ENCODE measurements around the gene APAF1.

Gene APAF1

DNA sequence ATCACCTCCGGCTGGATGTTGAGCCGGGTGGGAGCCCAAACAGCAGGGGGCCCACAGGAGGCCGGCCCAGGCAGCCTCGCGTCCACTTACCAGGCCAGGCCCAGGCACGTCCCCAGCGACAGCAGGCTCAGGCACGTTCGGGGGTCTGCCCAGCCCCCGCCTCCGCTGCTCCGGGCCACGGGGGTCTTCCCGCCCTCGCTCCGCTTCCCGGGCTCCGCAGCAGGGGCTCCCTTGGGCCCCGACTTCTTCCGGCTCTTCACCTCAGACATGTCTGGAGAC, 718 bp upstream of the APAF1 start (continued):
- no peak for TF ChIP-seq ZNF707 (tag by site-specific recombination; IDR thresholded peaks at IDR 0.05)
- TF ChIP-seq BCL11B (tag by site-specific recombination; IDR thresholded peaks at IDR 0.05; ENCODE audit: low read depth) = no peak; the same call in 1 of the 2 replicates
- TF ChIP-seq, protein P1, sequence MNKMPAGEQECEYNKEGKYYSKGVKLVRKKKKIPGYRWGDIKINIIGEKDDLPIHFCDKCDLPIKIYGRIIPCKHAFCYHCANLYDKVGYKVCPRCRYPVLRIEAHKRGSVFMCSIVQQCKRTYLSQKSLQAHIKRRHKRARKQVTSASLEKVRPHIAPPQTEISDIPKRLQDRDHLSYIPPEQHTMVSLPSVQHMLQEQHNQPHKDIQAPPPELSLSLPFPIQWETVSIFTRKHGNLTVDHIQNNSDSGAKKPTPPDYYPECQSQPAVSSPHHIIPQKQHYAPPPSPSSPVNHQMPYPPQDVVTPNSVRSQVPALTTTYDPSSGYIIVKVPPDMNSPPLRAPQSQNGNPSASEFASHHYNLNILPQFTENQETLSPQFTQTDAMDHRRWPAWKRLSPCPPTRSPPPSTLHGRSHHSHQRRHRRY (tag by site-specific recombination; IDR thresholded peaks at IDR 0.05) = no peak
- no peak for TF ChIP-seq ZNF223 (tag by site-specific recombination; IDR thresholded peaks at IDR 0.05)
- no peak for TF ChIP-seq ZNF341 (tag by site-specific recombination; IDR thresholded peaks at IDR 0.05; ENCODE audit: low read depth)
- TF ChIP-seq, protein P2, sequence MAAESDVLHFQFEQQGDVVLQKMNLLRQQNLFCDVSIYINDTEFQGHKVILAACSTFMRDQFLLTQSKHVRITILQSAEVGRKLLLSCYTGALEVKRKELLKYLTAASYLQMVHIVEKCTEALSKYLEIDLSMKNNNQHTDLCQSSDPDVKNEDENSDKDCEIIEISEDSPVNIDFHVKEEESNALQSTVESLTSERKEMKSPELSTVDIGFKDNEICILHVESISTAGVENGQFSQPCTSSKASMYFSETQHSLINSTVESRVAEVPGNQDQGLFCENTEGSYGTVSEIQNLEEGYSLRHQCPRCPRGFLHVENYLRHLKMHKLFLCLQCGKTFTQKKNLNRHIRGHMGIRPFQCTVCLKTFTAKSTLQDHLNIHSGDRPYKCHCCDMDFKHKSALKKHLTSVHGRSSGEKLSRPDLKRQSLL (tag by site-specific recombination; IDR thresholded peaks at IDR 0.05) = peak; percentile 47; the same call in 1 of the 2 replicates
- no peak for TF ChIP-seq ZNF677 (tag by site-specific recombination; IDR thresholded peaks at IDR 0.05)
- TF ChIP-seq ZNF416 (tag by site-specific recombination; IDR thresholded peaks at IDR 0.05) = peak; percentile 97
- TF ChIP-seq ZNF23 (tag by site-specific recombination; IDR thresholded peaks at IDR 0.05; ENCODE audit: borderline replicate concordance) = no peak
- TF ChIP-seq HOXD13 (CRISPR knock-in tag; IDR thresholded peaks at IDR 0.05; ENCODE audit: borderline replicate concordance) = no peak
- no peak for TF ChIP-seq HOXA7 (CRISPR knock-in tag; IDR thresholded peaks at IDR 0.05; ENCODE audit: borderline replicate concordance)
- no peak for TF ChIP-seq ZNF211 (tag by site-specific recombination; IDR thresholded peaks at IDR 0.05; ENCODE audit: low read depth)
- TF ChIP-seq, protein P3, sequence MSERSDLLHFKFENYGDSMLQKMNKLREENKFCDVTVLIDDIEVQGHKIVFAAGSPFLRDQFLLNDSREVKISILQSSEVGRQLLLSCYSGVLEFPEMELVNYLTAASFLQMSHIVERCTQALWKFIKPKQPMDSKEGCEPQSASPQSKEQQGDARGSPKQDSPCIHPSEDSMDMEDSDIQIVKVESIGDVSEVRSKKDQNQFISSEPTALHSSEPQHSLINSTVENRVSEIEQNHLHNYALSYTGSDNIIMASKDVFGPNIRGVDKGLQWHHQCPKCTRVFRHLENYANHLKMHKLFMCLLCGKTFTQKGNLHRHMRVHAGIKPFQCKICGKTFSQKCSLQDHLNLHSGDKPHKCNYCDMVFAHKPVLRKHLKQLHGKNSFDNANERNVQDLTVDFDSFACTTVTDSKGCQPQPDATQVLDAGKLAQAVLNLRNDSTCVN (tag by site-specific recombination; optimal IDR thresholded peaks at IDR 0.05) = no peak
- TF ChIP-seq ZNF510 (tag by site-specific recombination; IDR thresholded peaks at IDR 0.05; ENCODE audit: insufficient replicate concordance) = no peak
- TF ChIP-seq ZNF555 (tag by site-specific recombination; conservative IDR thresholded peaks at IDR 0.05) = no peak
- TF ChIP-seq ZNF302 (tag by site-specific recombination; IDR thresholded peaks at IDR 0.05; ENCODE audit: low read depth) = no peak
- no peak for TF ChIP-seq SP3 (tag by site-specific recombination; IDR thresholded peaks at IDR 0.05)
- peak; percentile 49; the same call in 1 of the 2 replicates for TF ChIP-seq ZSCAN30 (tag by site-specific recombination; IDR thresholded peaks at IDR 0.05)
- TF ChIP-seq, protein P4, sequence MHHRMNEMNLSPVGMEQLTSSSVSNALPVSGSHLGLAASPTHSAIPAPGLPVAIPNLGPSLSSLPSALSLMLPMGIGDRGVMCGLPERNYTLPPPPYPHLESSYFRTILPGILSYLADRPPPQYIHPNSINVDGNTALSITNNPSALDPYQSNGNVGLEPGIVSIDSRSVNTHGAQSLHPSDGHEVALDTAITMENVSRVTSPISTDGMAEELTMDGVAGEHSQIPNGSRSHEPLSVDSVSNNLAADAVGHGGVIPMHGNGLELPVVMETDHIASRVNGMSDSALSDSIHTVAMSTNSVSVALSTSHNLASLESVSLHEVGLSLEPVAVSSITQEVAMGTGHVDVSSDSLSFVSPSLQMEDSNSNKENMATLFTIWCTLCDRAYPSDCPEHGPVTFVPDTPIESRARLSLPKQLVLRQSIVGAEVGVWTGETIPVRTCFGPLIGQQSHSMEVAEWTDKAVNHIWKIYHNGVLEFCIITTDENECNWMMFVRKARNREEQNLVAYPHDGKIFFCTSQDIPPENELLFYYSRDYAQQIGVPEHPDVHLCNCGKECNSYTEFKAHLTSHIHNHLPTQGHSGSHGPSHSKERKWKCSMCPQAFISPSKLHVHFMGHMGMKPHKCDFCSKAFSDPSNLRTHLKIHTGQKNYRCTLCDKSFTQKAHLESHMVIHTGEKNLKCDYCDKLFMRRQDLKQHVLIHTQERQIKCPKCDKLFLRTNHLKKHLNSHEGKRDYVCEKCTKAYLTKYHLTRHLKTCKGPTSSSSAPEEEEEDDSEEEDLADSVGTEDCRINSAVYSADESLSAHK (tag by site-specific recombination; IDR thresholded peaks at IDR 0.05) = 0 out of 2 replicates have a peak, but pooled peaks have one; percentile 7
- no peak for TF ChIP-seq MYNN (tag by site-specific recombination; IDR thresholded peaks at IDR 0.05; ENCODE audit: borderline replicate concordance)
- TF ChIP-seq, protein P5, sequence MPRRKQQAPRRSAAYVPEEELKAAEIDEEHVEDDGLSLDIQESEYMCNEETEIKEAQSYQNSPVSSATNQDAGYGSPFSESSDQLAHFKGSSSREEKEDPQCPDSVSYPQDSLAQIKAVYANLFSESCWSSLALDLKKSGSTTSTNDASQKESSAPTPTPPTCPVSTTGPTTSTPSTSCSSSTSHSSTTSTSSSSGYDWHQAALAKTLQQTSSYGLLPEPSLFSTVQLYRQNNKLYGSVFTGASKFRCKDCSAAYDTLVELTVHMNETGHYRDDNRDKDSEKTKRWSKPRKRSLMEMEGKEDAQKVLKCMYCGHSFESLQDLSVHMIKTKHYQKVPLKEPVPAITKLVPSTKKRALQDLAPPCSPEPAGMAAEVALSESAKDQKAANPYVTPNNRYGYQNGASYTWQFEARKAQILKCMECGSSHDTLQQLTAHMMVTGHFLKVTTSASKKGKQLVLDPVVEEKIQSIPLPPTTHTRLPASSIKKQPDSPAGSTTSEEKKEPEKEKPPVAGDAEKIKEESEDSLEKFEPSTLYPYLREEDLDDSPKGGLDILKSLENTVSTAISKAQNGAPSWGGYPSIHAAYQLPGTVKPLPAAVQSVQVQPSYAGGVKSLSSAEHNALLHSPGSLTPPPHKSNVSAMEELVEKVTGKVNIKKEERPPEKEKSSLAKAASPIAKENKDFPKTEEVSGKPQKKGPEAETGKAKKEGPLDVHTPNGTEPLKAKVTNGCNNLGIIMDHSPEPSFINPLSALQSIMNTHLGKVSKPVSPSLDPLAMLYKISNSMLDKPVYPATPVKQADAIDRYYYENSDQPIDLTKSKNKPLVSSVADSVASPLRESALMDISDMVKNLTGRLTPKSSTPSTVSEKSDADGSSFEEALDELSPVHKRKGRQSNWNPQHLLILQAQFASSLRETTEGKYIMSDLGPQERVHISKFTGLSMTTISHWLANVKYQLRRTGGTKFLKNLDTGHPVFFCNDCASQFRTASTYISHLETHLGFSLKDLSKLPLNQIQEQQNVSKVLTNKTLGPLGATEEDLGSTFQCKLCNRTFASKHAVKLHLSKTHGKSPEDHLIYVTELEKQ (tag by site-specific recombination; IDR thresholded peaks at IDR 0.05; ENCODE audit: borderline replicate concordance) = no peak
- TF ChIP-seq ZNF138 (tag by site-specific recombination; IDR thresholded peaks at IDR 0.05; ENCODE audit: borderline replicate concordance) = no peak
- TF ChIP-seq ZNF266 (tag by site-specific recombination; IDR thresholded peaks at IDR 0.05; ENCODE audit: low read depth) = no peak
- TF ChIP-seq GLI2 (tag by site-specific recombination; IDR thresholded peaks at IDR 0.05; ENCODE audit: borderline replicate concordance, low read depth) = no peak
- TF ChIP-seq, protein P6, sequence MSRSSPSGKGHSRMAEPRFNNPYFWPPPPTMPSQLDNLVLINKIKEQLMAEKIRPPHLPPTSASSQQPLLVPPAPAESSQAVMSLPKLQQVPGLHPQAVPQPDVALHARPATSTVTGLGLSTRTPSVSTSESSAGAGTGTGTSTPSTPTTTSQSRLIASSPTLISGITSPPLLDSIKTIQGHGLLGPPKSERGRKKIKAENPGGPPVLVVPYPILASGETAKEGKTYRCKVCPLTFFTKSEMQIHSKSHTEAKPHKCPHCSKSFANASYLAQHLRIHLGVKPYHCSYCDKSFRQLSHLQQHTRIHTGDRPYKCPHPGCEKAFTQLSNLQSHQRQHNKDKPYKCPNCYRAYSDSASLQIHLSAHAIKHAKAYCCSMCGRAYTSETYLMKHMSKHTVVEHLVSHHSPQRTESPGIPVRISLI (tag by site-specific recombination; IDR thresholded peaks at IDR 0.05) = no peak
- TF ChIP-seq ZNF48 (tag by site-specific recombination; IDR thresholded peaks at IDR 0.05) = no peak
- no peak for TF ChIP-seq ZNF830 (tag by site-specific recombination; IDR thresholded peaks at IDR 0.05; ENCODE audit: low read depth)
- TF ChIP-seq ZXDB (tag by site-specific recombination; IDR thresholded peaks at IDR 0.05) = peak; percentile 69
- no peak for TF ChIP-seq ZNF350 (tag by site-specific recombination; IDR thresholded peaks at IDR 0.05)
- no peak for TF ChIP-seq OVOL3 (tag by site-specific recombination; IDR thresholded peaks at IDR 0.05)
- TF ChIP-seq ZNF76 (tag by site-specific recombination; IDR thresholded peaks at IDR 0.05; ENCODE audit: borderline replicate concordance, low read depth) = no peak
- no peak for TF ChIP-seq HOXC10 (CRISPR knock-in tag; IDR thresholded peaks at IDR 0.05)
